PC-9 (cell line): ENCODE results near the gene FUNDC2. TPM values are rescaled to one million over a fixed set of nuclear protein-coding genes. Genes with fewer than 3 reads are reported as not detected.

Source experiments
- BruUV-seq: library from RNA; stranded (reverse); fragments of 400-500 nt; replicated peaks from 2 replicates; lab custom pipeline; 2021; lab: Mats Ljungman, UMichigan
- CTCF ChIA-PET: fragments of 300-600 bp; sonication (Branson Sonifier 250); formaldehyde crosslinking; loops from one replicate; lab custom pipeline; 2022; ENCODE audit warnings: antibody characterized with exemption; lab: Charles Lee
- POLR2A ChIA-PET: fragments of 300-600 bp; sonication (Branson Sonifier 250); formaldehyde crosslinking; loops from one replicate; lab custom pipeline; 2022; ENCODE audit warnings: antibody characterized with exemption; ENCODE audit not compliant: unreplicated experiment; lab: Charles Lee
- DNase-seq, 2 experiments: peaks; one replicate each; pipeline versions ENCODE4 v3.0.0 to v3.0.0-alpha.2; 2015 to 2022; ENCODE audit warnings: mixed read lengths in 1 of 2
- H2AFZ ChIP-seq: fragments of 200-600 bp; sonication (generic); 2 replicates; pipeline ENCODE4 v1.8.1; 2017; ENCODE audit warnings: antibody characterized with exemption
- H3F3A ChIP-seq: fragments of 200-600 bp; sonication (generic); 2 replicates; pipeline ENCODE4 v1.8.1; 2017; ENCODE audit warnings: antibody characterized with exemption, mild to moderate bottlenecking, low read depth; ENCODE audit not compliant: insufficient read depth
- H3K27ac ChIP-seq: fragments of 200-600 bp; sonication (generic); 2 replicates; pipeline ENCODE4 v1.6.1; 2016; ENCODE audit warnings: mixed run types
- H3K27me3 ChIP-seq: fragments of 200-600 bp; sonication (generic); 2 replicates; pipeline ENCODE4 v1.6.1; 2016; ENCODE audit warnings: low read depth, mixed run types; ENCODE audit not compliant: insufficient read depth
- H3K36me3 ChIP-seq: fragments of 200-600 bp; sonication (generic); 2 replicates; pipeline ENCODE4 v1.6.1; 2016; ENCODE audit warnings: low read depth, mixed run types
- H3K4me1 ChIP-seq: fragments of 200-600 bp; sonication (generic); replicated peaks from 2 replicates; pipeline ENCODE4 v1.6.1; 2016; ENCODE audit warnings: mixed run types; ENCODE audit not compliant: insufficient read depth
- H3K4me2 ChIP-seq: fragments of 200-600 bp; sonication (generic); 2 replicates; pipeline ENCODE4 v1.6.1; 2017; ENCODE audit warnings: mixed run types
- H3K4me3 ChIP-seq: fragments of 200-600 bp; sonication (generic); 2 replicates; pipeline ENCODE4 v1.6.1; 2016; ENCODE audit warnings: mixed run types
- H3K79me2 ChIP-seq: fragments of 200-600 bp; sonication (generic); 2 replicates; pipeline ENCODE4 v1.6.1; 2017; ENCODE audit warnings: low read depth, mixed run types
- H3K9me2 ChIP-seq: fragments of 200-600 bp; sonication (generic); 2 replicates; pipeline ENCODE4 v1.8.1; 2017; ENCODE audit warnings: mild to moderate bottlenecking; ENCODE audit not compliant: insufficient read depth
- H3K9me3 ChIP-seq: fragments of 200-600 bp; sonication (generic); 2 replicates; pipeline ENCODE4 v1.8.1; 2016; ENCODE audit warnings: low read depth; ENCODE audit not compliant: insufficient read depth
- H4K20me1 ChIP-seq: fragments of 200-600 bp; sonication (generic); 2 replicates; pipeline ENCODE4 v1.8.1; 2017; ENCODE audit not compliant: insufficient read depth
- CTCF ChIP-seq: fragments of 200-600 bp; sonication (generic); conservative IDR thresholded peaks from 2 replicates; pipeline ENCODE4 v1.6.1; 2017; ENCODE audit warnings: mixed run types, antibody characterized with exemption, mild to moderate bottlenecking, moderate library complexity
- EZH2 ChIP-seq: fragments of 200-600 bp; sonication (generic); IDR thresholded peaks from 2 replicates; pipeline ENCODE4 v1.8.0; 2017; ENCODE audit warnings: antibody characterized with exemption, low read depth
- intact Hi-C: fragments of 100-400 bp; cut with micrococcal nuclease; formaldehyde crosslinking; loops from one replicate; pipeline ENCODE4 v1.10.0; 2022; ENCODE audit not compliant: unreplicated experiment
- total RNA-seq: library from RNA; stranded (reverse); gene quantifications from 2 replicates; pipeline ENCODE4 v1.2.3, GENCODE V29; 2021

Gene FUNDC2
- total RNA-seq, 1 experiment from 2014 or later = 90.6 TPM

- TF ChIP-seq CTCF = no peak
- no peak for TF ChIP-seq EZH2
- H3K27ac ChIP-seq = no peak overlapping the region
- no peak overlapping the region for H3K4me3 ChIP-seq
- no peaks in the 10 kb centered on the region for H3K27me3 ChIP-seq
- DNase-seq = no peak
- H4K20me1 ChIP-seq = no peaks in the 10 kb centered on the region
- no peaks in the 10 kb centered on the region for H3K9me3 ChIP-seq
- no peaks in the 10 kb centered on the region for H3K4me1 ChIP-seq
- H3F3A ChIP-seq = no peaks in the 10 kb centered on the region
- peaks cover 5% of the 10 kb centered on the region; the same call in 1 of the 2 replicates for H3K36me3 ChIP-seq
- CTCF ChIA-PET = no interaction called here
- BruUV-seq = no TSS peak
- no peak overlapping the region for H3K4me2 ChIP-seq
- peaks cover 10% of the 10 kb centered on the region; the same call in 1 of the 2 replicates for H3K79me2 ChIP-seq
- intact Hi-C loops = no loop called here
- H2AFZ ChIP-seq = no peak overlapping the region
- POLR2A ChIA-PET = no interaction called here
- H3K9me2 ChIP-seq = no peaks in the 10 kb centered on the region
These were observed 9.0 kb downstream of the FUNDC2 start for GRCh38 chrX:155035688-155036087.

- no peaks in the 10 kb centered on the region for H3K4me1 ChIP-seq
- ChIA-PET CTCF (no interaction called here), POLR2A (no interaction called here)
- H3K4me3 ChIP-seq = no peak overlapping the region
- H4K20me1 ChIP-seq = no peaks in the 10 kb centered on the region
- DNase-seq = no peak
- no peaks in the 10 kb centered on the region for H3K79me2 ChIP-seq
- no peaks in the 10 kb centered on the region for H3K27me3 ChIP-seq
- H3K36me3 ChIP-seq = 0 out of 2 replicates have a peak, but pooled peaks cover 3% of the 10 kb centered on the region
- no peaks in the 10 kb centered on the region for H3F3A ChIP-seq
- H3K9me3 ChIP-seq = no peaks in the 10 kb centered on the region
- no TSS peak for BruUV-seq
- intact Hi-C loops = no loop called here
- H2AFZ ChIP-seq = no peak overlapping the region
- H3K27ac ChIP-seq = no peak overlapping the region
- TF ChIP-seq CTCF = no peak
- no peak for TF ChIP-seq EZH2
- H3K9me2 ChIP-seq = no peaks in the 10 kb centered on the region
- H3K4me2 ChIP-seq = no peak overlapping the region
These were observed 19.6 kb downstream of the FUNDC2 start for GRCh38 chrX:155046129-155046810.

- no peaks in the 10 kb centered on the region for H3K9me3 ChIP-seq
- H3K9me2 ChIP-seq = no peaks in the 10 kb centered on the region
- no TSS peak for BruUV-seq
- TF ChIP-seq EZH2 (no peak), CTCF (no peak)
- no peaks in the 10 kb centered on the region for H3K4me1 ChIP-seq
- no peak overlapping the region for H2AFZ ChIP-seq
- ChIA-PET CTCF (no interaction called here), POLR2A (no interaction called here)
- H3K79me2 ChIP-seq = no peaks in the 10 kb centered on the region
- no peaks in the 10 kb centered on the region for H3F3A ChIP-seq
- no peak for DNase-seq
- H3K27me3 ChIP-seq = no peaks in the 10 kb centered on the region
- intact Hi-C loops = no loop called here
- H3K27ac ChIP-seq = no peak overlapping the region
- no peaks in the 10 kb centered on the region for H4K20me1 ChIP-seq
- H3K36me3 ChIP-seq = 0 out of 2 replicates have a peak, but pooled peaks cover 3% of the 10 kb centered on the region
- no peak overlapping the region for H3K4me2 ChIP-seq
- no peak overlapping the region for H3K4me3 ChIP-seq
These were observed 20.3 kb downstream of the FUNDC2 start for GRCh38 chrX:155046811-155047528.
